ENCODE measurements around the gene FEM1B. TPM values are rescaled to one million over a fixed set of nuclear protein-coding genes. Genes with fewer than 3 reads are reported as not detected.

FEM1B gene
- total RNA-seq, 1 experiment from 2014 or later, result 70.2 TPM

DNA sequence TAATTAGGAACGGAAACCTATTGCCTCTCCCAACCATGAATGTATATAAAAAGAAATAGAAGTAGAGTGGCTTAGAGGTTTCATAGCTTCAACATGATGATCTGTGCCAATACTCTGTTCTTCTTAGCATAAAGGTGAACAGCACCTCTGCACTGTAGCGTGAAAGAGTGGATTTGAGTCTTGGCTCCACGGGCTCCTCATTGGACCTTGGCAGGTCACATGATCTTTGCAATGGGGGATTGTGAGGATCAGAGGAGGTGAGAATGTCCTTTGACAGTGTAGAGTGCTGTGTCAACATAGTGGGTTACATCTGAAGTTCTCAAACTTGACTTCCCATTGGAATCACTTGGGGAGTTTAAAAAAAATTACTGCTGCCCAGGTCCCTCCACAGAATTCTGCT is 51.4 kb downstream of the FEM1B start:
- Mint-ChIP-seq H3K36me3 (ENCODE audit: insufficient read depth, unreplicated experiment) (no peaks in the 10 kb centered on the region), H3K27ac (ENCODE audit: low read depth, unreplicated experiment) (no peak overlapping the region), H3K9me3 (ENCODE audit: unreplicated experiment) (no peaks in the 10 kb centered on the region), H3K4me1 (ENCODE audit: insufficient read depth, unreplicated experiment) (peaks cover 6% of the 10 kb centered on the region), H3K27me3 (ENCODE audit: insufficient read depth, unreplicated experiment) (peaks cover 17% of the 10 kb centered on the region), H3K4me3 (ENCODE audit: unreplicated experiment) (no peak overlapping the region)
- no peak for DNase-seq (ENCODE audit: unreplicated experiment)
- ChIA-PET CTCF (no interaction called here), POLR2A (no interaction called here)
- TF ChIP-seq, protein P1, sequence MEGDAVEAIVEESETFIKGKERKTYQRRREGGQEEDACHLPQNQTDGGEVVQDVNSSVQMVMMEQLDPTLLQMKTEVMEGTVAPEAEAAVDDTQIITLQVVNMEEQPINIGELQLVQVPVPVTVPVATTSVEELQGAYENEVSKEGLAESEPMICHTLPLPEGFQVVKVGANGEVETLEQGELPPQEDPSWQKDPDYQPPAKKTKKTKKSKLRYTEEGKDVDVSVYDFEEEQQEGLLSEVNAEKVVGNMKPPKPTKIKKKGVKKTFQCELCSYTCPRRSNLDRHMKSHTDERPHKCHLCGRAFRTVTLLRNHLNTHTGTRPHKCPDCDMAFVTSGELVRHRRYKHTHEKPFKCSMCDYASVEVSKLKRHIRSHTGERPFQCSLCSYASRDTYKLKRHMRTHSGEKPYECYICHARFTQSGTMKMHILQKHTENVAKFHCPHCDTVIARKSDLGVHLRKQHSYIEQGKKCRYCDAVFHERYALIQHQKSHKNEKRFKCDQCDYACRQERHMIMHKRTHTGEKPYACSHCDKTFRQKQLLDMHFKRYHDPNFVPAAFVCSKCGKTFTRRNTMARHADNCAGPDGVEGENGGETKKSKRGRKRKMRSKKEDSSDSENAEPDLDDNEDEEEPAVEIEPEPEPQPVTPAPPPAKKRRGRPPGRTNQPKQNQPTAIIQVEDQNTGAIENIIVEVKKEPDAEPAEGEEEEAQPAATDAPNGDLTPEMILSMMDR (IDR thresholded peaks at IDR 0.05; ENCODE audit: unreplicated experiment), result no peak
- BruUV-seq (replicated peaks), result no TSS peak
- intact Hi-C loops (cut with micrococcal nuclease), result no loop called here

DNA sequence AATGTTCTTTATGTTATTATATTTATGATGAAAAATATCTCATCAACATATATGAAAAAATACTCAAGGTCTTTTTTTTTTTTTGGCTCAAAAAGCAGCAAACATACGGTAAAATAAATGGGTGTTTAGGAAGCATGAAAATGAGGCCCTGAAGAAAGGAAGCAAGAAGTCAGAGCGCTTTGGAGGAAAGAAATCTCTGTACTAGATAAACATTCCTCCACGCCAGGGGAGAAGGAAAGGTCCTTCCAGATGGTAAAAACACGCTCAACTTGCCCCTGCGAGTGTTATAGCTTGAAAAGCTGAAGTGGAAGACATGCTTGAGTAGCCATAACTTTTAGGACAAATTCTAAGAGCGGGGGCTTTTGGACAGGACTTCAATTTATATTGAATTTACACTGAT is 52.9 kb downstream of the FEM1B start:
- Mint-ChIP-seq H3K4me3 (ENCODE audit: unreplicated experiment) (no peak overlapping the region), H3K9me3 (ENCODE audit: unreplicated experiment) (no peaks in the 10 kb centered on the region), H3K36me3 (ENCODE audit: insufficient read depth, unreplicated experiment) (no peaks in the 10 kb centered on the region), H3K4me1 (ENCODE audit: insufficient read depth, unreplicated experiment) (peaks cover 13% of the 10 kb centered on the region), H3K27me3 (ENCODE audit: insufficient read depth, unreplicated experiment) (peaks cover 17% of the 10 kb centered on the region), H3K27ac (ENCODE audit: low read depth, unreplicated experiment) (no peak overlapping the region)
- TF ChIP-seq, protein P1 (IDR thresholded peaks at IDR 0.05; ENCODE audit: unreplicated experiment), result no peak
- CTCF ChIA-PET, result no interaction called here
- POLR2A ChIA-PET, result no interaction called here
- intact Hi-C loops (cut with micrococcal nuclease), result no loop called here
- no peak for DNase-seq (ENCODE audit: unreplicated experiment)
- BruUV-seq (replicated peaks), result no TSS peak

DNA sequence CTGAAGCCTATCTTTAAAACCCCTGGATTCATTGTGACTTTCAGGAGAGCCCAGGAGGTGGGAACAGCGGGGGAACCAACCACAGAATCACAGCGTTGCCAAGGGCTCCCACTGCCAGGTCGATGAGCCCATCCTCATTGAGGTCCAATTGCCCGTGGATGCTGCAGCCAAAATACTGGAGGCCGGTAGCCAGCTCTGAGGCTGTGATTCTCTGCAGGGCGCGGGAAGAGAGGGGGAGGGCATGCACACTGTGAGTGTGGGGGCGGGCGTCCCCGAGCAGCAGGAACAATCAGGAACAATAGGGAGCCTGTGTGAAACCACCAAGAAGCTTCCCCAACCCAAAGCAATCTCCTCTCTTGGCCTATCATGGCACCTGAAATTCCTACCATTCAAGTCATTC is 53.4 kb downstream of the FEM1B start:
- Mint-ChIP-seq H3K36me3 (ENCODE audit: insufficient read depth, unreplicated experiment) (no peaks in the 10 kb centered on the region), H3K9me3 (ENCODE audit: unreplicated experiment) (no peaks in the 10 kb centered on the region), H3K4me3 (ENCODE audit: unreplicated experiment) (no peak overlapping the region), H3K27ac (ENCODE audit: low read depth, unreplicated experiment) (no peak overlapping the region), H3K27me3 (ENCODE audit: insufficient read depth, unreplicated experiment) (peaks cover 17% of the 10 kb centered on the region), H3K4me1 (ENCODE audit: insufficient read depth, unreplicated experiment) (peaks cover 13% of the 10 kb centered on the region)
- POLR2A ChIA-PET, result no interaction called here
- TF ChIP-seq, protein P1 (IDR thresholded peaks at IDR 0.05; ENCODE audit: unreplicated experiment), result no peak
- intact Hi-C loops (cut with micrococcal nuclease), result no loop called here
- BruUV-seq (replicated peaks), result no TSS peak
- DNase-seq (ENCODE audit: unreplicated experiment), result no peak
- CTCF ChIA-PET, result interaction anchor here (0.6 kb wide), 1 partner anchor 34 kb away, joined by 3 read pairs; no protein-coding TSS in a partner anchor

DNA sequence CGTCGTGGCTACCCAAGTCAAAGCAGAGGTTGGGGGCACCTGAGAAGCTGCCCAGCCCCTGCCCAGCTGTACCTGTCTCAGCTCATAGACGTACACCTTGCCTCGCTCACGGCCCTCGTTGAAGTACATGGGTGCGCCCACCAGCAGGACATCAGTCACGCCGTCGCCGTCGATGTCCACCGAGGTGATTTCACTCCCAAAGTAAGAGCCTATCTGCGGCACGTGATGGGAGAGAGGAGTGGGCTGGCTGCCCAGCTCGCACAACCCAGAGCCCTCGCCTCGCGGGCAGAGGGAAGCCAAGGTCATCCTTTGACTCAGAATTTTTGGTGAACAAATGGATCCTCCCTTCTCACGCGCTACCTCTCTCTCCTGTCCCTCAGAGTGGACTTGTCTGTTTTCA is 54.7 kb downstream of the FEM1B start:
- DNase-seq (ENCODE audit: unreplicated experiment), result no peak
- peaks cover 10% of the 10 kb centered on the region for H3K27me3 Mint-ChIP-seq (ENCODE audit: insufficient read depth, unreplicated experiment)
- H3K9me3 Mint-ChIP-seq (ENCODE audit: unreplicated experiment), result no peaks in the 10 kb centered on the region
- POLR2A ChIA-PET, result no interaction called here
- TF ChIP-seq, protein P1 (IDR thresholded peaks at IDR 0.05; ENCODE audit: unreplicated experiment), result no peak
- peaks cover 13% of the 10 kb centered on the region for H3K4me1 Mint-ChIP-seq (ENCODE audit: insufficient read depth, unreplicated experiment)
- H3K36me3 Mint-ChIP-seq (ENCODE audit: insufficient read depth, unreplicated experiment), result no peaks in the 10 kb centered on the region
- H3K4me3 Mint-ChIP-seq (ENCODE audit: unreplicated experiment), result no peak overlapping the region
- intact Hi-C loops (cut with micrococcal nuclease), result no loop called here
- H3K27ac Mint-ChIP-seq (ENCODE audit: low read depth, unreplicated experiment), result no peak overlapping the region
- no TSS peak for BruUV-seq (replicated peaks)
- CTCF ChIA-PET, result no interaction called here
